Mucosa of descending colon (tissue), 3 donors: ENCODE results near the gene MCU. TPM values are rescaled to one million over a fixed set of nuclear protein-coding genes. Genes with fewer than 3 reads are reported as not detected.
"Not testable (repeated sequence)": the region's sequence is repeated elsewhere in the genome, so short reads cannot be mapped to it uniquely, and the experiment has no call there.

ENCODE experiments used
- ATAC-seq: fragments of 200-7000 bp; cut with Tn5 transposase; one replicate; pipeline ENCODE4 v1.9.1; 2020; ENCODE audit warnings: mild to moderate bottlenecking, moderate library complexity
- DNase-seq, 3 donors: peaks; one replicate each; pipeline ENCODE4 v3.0.0-alpha.2; 2020
- H3K36me3 ChIP-seq: fragments of 200-600 bp; one replicate; pipeline ENCODE4 v1.8.0; 2021; ENCODE audit warnings: low read depth, mild to moderate bottlenecking
- H3K4me1 ChIP-seq: fragments of 200-600 bp; one replicate; pipeline ENCODE4 v1.8.0; 2021; ENCODE audit warnings: low read depth, mild to moderate bottlenecking
- H3K4me3 ChIP-seq: fragments of 200-600 bp; one replicate; pipeline ENCODE4 v1.8.0; 2021; ENCODE audit warnings: mild to moderate bottlenecking
- H3K9me3 ChIP-seq: fragments of 200-600 bp; one replicate; pipeline ENCODE4 v1.8.0; 2021; ENCODE audit warnings: mild to moderate bottlenecking
- intact Hi-C, 2 donors: fragments of 100-400 bp; cut with DNase I in 1 of 2; cut with micrococcal nuclease in 1 of 2; formaldehyde crosslinking; loops; one replicate each; pipeline versions ENCODE4 v1.11.0 to v1.11.1; 2022; cut with DNase I, micrococcal nuclease
- total RNA-seq, 3 donors: library from RNA; stranded (reverse); fragmentation: NEBNext Ultra II Directional in 2 of 3; extraction: Animal tissue kit (Norgen Biotek cat#: 25700) in 2 of 3; gene quantifications; one replicate each; pipeline versions ENCODE4 v1.2.1 to v1.2.4, GENCODE V29; 2021 to 2023
- TF ChIP-seq, protein P1 (sequence below): fragments of 200-600 bp; IDR thresholded peaks from one replicate; pipeline ENCODE4 v1.8.0; 2022; ENCODE audit warnings: antibody characterized with exemption, mild to moderate bottlenecking
- donor health status: DM: no; HTN: no; CAD: no; lungs with moderate emphysema.
- donor health status: DM: no; HTN: no; CAD: no.
- donor health status: DM: no; HTN: yes; CAD: no.

The MCU gene
- total RNA-seq, 3 donors from 2014 or later, result 44.8 to 98.6 (median 89.0) TPM

DNA sequence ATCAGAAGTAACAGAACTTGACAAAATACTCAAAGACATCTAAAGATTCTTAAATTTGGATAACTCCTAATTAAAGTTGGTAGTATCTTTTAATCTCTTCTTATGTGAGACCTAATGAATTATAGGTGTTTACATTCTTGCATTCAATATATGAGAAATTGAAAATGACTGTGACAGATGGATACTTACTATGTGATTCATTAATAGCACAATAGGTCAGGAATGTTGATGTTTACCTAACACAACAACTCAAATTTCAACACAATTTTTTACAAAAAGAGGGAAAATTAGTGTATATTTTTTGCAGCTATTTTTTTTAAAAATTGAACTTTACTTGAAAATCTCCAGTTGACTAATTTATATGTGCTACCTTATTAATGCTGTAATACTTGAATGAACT, 31.7 kb upstream of the MCU start:
- H3K36me3 ChIP-seq, result no peaks in the 10 kb centered on the region
- ATAC-seq (no peak), DNase-seq (no peak)
- intact Hi-C loops, result no loop called here
- H3K4me3 ChIP-seq, result no peak overlapping the region
- TF ChIP-seq, protein P1, sequence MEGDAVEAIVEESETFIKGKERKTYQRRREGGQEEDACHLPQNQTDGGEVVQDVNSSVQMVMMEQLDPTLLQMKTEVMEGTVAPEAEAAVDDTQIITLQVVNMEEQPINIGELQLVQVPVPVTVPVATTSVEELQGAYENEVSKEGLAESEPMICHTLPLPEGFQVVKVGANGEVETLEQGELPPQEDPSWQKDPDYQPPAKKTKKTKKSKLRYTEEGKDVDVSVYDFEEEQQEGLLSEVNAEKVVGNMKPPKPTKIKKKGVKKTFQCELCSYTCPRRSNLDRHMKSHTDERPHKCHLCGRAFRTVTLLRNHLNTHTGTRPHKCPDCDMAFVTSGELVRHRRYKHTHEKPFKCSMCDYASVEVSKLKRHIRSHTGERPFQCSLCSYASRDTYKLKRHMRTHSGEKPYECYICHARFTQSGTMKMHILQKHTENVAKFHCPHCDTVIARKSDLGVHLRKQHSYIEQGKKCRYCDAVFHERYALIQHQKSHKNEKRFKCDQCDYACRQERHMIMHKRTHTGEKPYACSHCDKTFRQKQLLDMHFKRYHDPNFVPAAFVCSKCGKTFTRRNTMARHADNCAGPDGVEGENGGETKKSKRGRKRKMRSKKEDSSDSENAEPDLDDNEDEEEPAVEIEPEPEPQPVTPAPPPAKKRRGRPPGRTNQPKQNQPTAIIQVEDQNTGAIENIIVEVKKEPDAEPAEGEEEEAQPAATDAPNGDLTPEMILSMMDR, result no peak
- H3K9me3 ChIP-seq, result no peaks in the 10 kb centered on the region
- no peaks in the 10 kb centered on the region for H3K4me1 ChIP-seq

DNA sequence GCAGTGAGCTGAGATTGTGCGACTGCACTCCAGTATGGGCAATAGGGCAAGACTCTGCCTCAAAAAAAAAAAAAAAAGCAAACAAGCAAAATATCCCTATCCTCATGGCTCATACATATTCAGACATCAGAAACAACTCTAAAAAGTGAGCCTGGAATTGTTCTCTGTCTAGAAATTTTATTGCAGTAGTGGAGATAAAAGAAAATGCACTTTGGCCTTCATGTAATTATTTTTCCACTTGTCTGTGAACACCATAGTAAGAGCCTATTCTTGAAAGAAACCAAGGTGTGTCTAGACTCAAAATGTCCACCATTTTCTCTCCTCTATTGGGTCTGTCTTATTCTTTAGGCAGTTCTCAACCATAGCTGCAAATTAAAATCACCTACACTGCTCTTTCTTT, 30.5 kb upstream of the MCU start:
- Histone ChIP-seq H3K4me3 (no peak overlapping the region), H3K4me1 (peaks cover 3% of the 10 kb centered on the region), H3K9me3 (no peaks in the 10 kb centered on the region), H3K36me3 (no peaks in the 10 kb centered on the region)
- ATAC-seq (peak; percentile 90), DNase-seq (no peak)
- TF ChIP-seq, protein P1, result no peak
- intact Hi-C loops, result no loop called here

DNA sequence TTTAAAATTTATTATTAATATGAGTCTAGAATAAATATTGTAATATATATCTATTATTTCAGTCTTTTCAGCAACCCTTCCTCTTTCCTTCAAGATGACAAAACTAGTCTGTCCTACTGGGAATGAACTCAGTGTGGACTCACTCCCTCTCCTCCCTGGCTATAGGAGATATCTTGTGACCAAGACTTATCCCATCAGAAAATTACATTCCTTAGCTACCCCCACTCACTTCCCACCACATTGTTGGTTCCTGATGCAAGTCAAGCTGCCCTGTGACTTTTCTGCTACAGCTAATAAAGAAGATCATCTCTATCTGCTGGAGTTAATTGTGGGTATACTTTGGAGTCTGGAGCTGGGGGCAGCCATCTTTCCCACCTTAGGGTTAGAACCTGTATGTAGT, 28.0 kb upstream of the MCU start:
- DNase-seq (no peak), ATAC-seq (no peak)
- Histone ChIP-seq H3K4me3 (no peak overlapping the region), H3K36me3 (no peaks in the 10 kb centered on the region), H3K4me1 (peaks cover 3% of the 10 kb centered on the region), H3K9me3 (no peaks in the 10 kb centered on the region)
- TF ChIP-seq, protein P1, result no peak
- intact Hi-C loops, result no loop called here

DNA sequence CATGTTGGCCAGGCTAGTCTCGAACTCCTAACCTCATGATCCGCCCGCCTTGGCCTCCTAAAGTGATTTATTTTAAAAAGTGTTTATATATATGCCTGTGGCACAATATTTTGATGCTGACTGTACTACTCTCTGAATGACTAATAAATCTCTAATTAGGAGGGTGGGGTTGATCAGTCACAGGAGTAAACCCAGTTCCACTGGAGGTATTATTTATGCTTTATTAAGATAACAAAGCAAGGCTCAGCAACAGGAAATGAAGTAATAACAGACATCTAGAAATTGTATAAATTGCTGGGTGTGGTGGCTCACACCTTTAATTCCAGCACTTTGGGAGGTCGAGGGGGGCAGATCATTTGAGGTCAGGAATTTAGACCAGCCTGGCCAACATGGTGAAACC, 26.0 kb upstream of the MCU start:
- ATAC-seq, result no peak
- peaks cover 3% of the 10 kb centered on the region for H3K4me1 ChIP-seq
- no peak for DNase-seq
- H3K9me3 ChIP-seq, result no peaks in the 10 kb centered on the region
- no peak overlapping the region for H3K4me3 ChIP-seq
- no peaks in the 10 kb centered on the region for H3K36me3 ChIP-seq
- intact Hi-C loops, result no loop called here
- TF ChIP-seq, protein P1, result no peak

DNA sequence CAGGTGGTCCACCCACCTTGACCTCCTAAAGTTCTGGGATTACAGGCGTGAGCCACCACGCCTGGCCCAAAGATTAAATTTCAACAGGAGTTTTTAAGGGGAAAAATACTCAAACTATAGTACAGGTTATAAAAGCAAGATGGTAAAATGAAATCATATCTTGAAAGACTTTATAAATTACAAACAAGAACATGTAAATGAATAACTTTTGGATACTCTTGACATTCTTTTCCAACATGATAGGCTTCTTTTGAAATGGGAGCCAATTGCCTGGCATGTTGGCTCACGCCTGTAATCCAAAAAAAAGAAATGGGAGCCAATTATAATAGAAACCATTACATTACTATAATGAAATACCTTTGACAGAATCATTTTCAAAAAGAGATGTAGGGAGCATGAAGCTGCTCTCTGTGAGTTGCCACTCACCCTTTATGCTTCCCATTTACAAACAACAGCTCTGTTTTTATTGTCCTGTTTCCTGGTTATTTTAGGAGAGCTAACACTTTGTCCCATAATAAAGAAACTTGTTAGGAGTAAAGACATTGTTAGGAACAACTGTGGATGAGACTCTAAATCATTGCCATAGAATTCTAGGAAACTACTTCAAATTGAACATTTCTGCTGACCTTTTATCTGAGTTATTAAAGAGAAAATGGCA, 24.6 kb upstream of the MCU start:
- Histone ChIP-seq H3K9me3 (no peaks in the 10 kb centered on the region), H3K36me3 (no peaks in the 10 kb centered on the region), H3K4me3 (no peak overlapping the region), H3K4me1 (peaks cover 3% of the 10 kb centered on the region)
- TF ChIP-seq, protein P1, result no peak
- DNase-seq (no peak), ATAC-seq (peak; percentile 75)
- intact Hi-C loops, result no loop called here

DNA sequence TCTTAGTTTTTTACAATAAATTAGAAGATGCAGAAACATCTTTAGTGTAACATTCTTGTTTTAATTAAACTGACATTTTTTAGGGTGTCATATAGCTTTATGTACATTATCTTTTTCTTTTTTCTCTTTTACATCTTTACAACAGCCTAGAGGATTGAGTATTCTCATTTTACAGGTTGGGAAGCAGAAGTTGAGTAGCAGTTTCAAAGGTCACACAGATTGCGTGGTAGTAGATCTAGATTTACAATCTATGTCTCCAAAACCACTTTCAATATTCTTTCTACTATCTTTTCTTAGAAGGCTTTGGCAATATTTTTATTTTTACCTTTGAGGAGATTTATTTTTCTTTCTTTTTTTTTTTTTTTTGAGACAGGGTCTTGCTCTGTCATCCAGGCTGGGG, 18.7 kb upstream of the MCU start:
- DNase-seq (peak in 1 of 3 donors; percentile 39), ATAC-seq (peak; percentile 76)
- no peak overlapping the region for H3K4me3 ChIP-seq
- H3K36me3 ChIP-seq, result no peaks in the 10 kb centered on the region
- intact Hi-C loops, result no loop called here
- H3K9me3 ChIP-seq, result no peaks in the 10 kb centered on the region
- H3K4me1 ChIP-seq, result peaks cover 7% of the 10 kb centered on the region
- TF ChIP-seq, protein P1, result no peak

DNA sequence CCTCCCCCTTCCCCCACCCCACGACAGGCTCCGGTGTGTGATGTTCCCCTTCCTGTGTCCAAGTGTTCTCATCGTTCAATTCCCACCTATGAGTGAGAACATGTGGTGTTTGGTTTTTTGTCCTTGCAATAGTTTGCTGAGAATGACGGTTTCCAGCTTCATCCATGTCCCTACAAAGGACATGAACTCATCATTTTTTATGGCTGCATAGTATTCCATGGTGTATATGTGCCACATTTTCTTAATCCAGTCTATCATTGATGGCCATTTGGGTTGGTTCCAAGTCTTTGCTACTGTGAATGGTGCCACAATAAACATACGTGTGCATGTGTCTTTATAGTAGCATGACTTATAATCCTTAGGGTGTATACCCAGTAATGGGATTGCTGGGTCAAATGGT, 17.8 kb upstream of the MCU start:
- H3K4me1 ChIP-seq, H3K4me3 ChIP-seq, ATAC-seq, intact Hi-C loops, H3K9me3 ChIP-seq, H3K36me3 ChIP-seq, DNase-seq: not testable (repeated sequence)
